Measurements from ENCODE around the gene MACF1.

DNA sequence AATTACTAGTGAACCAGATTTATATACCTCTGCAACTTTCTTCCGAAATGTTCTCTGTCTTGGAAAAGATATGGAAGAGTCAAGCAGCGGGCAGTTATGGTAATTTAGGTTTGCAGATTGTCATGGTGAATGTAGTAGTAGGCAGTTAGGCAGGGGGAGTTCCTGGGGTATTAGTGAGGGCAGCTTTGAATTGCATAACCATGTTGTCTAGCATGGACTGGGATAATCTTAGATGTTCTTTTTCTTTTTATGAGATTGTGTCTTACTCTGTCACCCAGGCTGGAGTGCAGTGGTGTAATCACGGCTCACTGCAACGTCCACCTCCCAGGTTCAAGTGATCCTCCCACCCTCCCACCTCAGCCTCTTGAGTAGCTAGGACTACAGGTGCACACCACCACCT is 25.0 kb downstream of the MACF1 start:
- no peak for TF ChIP-seq EP300 (IDR thresholded peaks at IDR 0.05)
- no peak for TF ChIP-seq CTCF (IDR thresholded peaks at IDR 0.05)
- TF ChIP-seq POLR2AphosphoS5 (IDR thresholded peaks at IDR 0.05) = no peak
- no peak for TF ChIP-seq POLR2A (IDR thresholded peaks at IDR 0.05; ENCODE audit: low read depth)

Measured in esophagus muscularis mucosa (tissue), 4 donors.